ENCODE measurements around the gene MMP24. TPM values are rescaled to one million over a fixed set of nuclear protein-coding genes. Genes with fewer than 3 reads are reported as not detected.

MMP24 gene
- total RNA-seq, 1 experiment from 2014 or later = 8.2 TPM

DNA sequence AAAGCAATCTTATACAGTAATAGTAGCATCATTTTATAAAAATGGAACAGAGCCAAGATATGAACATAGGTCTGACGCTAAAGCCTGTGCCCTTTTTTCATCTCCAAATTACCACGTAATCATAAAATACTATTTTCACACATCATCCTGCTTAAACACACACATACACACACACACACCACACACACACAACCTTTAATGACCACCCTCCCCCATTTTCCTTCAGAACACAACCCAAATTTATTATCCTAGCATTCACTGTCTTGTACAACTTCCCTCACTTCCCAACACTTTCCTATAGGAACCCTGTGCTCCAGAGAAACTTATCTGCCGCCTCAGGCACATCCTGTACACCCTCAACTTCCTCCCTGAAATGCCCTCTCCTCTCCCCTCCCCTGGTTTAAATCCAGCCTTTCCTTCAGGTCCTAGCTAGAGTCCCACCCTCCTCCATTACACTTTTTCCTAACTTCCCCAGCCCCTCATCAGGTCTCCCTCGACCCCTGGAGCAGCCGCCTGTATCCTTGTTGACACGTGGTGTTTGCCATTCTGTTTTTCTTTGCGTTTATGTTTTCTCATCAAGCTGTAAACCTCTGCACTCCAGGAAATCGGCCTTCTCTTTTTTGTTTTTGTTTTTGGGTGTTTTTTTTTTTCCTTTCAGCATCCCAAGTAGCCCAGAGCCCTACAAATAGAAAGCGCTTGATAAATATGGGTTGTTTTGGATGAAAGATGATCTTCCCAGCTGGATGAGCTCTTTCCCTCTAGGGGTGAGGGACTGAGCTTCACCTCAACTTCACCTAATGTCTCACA is 968 bp upstream of the MMP24 start:
- peak overlapping the region; percentile 37 for H3K4me3 Mint-ChIP-seq (ENCODE audit: low read depth, unreplicated experiment)
- H3K36me3 Mint-ChIP-seq (ENCODE audit: insufficient read depth, unreplicated experiment) = peaks cover 4% of the 10 kb centered on the region
- CTCF ChIA-PET = interaction anchor here (0.5 to 1.8 kb wide), 3 partner anchors 79 to 114 kb away, joined by 3 to 4 read pairs (median 4); partner anchors contain the start of gene EDEM2
- BruUV-seq (replicated peaks) = no TSS peak
- H3K27ac Mint-ChIP-seq (ENCODE audit: unreplicated experiment) = no peak overlapping the region
- TF ChIP-seq, protein P1, sequence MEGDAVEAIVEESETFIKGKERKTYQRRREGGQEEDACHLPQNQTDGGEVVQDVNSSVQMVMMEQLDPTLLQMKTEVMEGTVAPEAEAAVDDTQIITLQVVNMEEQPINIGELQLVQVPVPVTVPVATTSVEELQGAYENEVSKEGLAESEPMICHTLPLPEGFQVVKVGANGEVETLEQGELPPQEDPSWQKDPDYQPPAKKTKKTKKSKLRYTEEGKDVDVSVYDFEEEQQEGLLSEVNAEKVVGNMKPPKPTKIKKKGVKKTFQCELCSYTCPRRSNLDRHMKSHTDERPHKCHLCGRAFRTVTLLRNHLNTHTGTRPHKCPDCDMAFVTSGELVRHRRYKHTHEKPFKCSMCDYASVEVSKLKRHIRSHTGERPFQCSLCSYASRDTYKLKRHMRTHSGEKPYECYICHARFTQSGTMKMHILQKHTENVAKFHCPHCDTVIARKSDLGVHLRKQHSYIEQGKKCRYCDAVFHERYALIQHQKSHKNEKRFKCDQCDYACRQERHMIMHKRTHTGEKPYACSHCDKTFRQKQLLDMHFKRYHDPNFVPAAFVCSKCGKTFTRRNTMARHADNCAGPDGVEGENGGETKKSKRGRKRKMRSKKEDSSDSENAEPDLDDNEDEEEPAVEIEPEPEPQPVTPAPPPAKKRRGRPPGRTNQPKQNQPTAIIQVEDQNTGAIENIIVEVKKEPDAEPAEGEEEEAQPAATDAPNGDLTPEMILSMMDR (IDR thresholded peaks at IDR 0.05; ENCODE audit: unreplicated experiment) = no peak
- intact Hi-C loops (cut with micrococcal nuclease; ENCODE audit: unreplicated experiment) = no loop called here
- no peaks in the 10 kb centered on the region for H3K4me1 Mint-ChIP-seq (ENCODE audit: low read depth, unreplicated experiment)
- no peak for DNase-seq
- H3K27me3 Mint-ChIP-seq (ENCODE audit: unreplicated experiment) = peaks cover 66% of the 10 kb centered on the region
- H3K9me3 Mint-ChIP-seq (ENCODE audit: low read depth, unreplicated experiment) = no peaks in the 10 kb centered on the region

DNA sequence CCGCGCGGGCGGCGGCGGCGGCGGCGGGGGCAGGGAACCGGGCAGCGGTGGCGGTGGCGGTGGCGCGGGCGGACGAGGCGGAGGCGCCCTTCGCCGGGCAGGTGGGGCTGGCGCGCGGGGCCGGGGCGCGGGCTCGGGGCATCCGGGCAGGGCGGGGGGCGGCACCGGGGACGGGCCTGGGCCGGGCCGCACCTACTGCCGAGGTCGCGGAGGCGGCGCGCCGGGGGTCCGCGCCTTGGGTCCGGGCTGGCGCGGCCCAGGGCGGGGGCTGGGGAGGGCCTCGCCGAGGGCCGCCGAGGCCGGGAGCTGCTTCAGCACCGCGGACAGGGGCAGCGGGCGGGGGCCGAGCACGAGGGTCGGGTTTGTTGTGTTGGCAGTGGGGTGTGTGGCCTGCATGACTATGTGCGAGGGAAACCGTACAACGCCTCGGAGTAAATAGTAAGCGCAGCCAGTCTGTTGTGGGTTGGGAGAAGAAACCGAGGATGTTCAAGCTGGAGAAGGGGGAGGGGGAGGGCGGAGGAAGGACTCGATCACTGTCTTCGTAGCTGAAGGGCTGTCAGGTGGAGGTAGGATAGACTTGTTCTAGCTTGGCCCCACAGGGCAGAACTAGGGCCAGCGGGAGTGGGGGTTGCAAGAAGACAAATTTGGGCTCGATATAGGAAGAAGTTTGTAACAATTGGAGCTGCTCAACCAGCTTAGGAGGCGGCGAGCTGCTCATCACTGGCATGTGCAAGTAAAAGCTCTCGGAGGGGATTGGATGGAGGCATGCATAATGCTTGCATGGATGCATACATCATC is 593 bp downstream of the MMP24 start:
- Mint-ChIP-seq H3K27ac (ENCODE audit: unreplicated experiment) (no peak overlapping the region), H3K9me3 (ENCODE audit: low read depth, unreplicated experiment) (no peaks in the 10 kb centered on the region), H3K4me1 (ENCODE audit: low read depth, unreplicated experiment) (no peaks in the 10 kb centered on the region), H3K27me3 (ENCODE audit: unreplicated experiment) (peaks cover 66% of the 10 kb centered on the region), H3K36me3 (ENCODE audit: insufficient read depth, unreplicated experiment) (peaks cover 4% of the 10 kb centered on the region), H3K4me3 (ENCODE audit: low read depth, unreplicated experiment) (peak overlapping the region; percentile 41)
- TF ChIP-seq, protein P1 (IDR thresholded peaks at IDR 0.05; ENCODE audit: unreplicated experiment) = no peak
- CTCF ChIA-PET = interaction anchor here (0.5 to 1.8 kb wide), 3 partner anchors 80 to 101 kb away, joined by 3 to 4 read pairs (median 3); partner anchors contain the start of gene EDEM2
- intact Hi-C loops (cut with micrococcal nuclease; ENCODE audit: unreplicated experiment) = no loop called here
- peak; percentile 74 for DNase-seq
- BruUV-seq (replicated peaks) = no TSS peak

DNA sequence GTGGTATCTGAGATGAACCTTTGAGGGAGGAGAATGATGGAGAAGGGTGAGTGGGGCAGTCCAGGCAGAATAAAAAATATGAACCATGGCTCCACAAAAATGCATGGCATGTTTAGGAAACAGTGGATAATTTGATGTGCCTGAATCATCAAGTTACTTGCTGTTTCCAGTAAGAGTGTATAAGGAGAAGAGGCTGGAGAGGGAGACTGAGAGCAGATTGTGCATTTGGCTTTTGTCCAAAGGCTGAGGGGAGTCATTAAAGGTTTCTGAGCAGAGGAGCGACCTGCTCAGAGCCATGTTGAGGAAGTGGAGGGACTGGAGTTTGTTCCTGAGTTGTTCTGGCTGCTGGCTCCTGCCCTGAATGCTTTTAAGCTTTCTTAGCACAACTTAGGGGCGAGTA is 6.1 kb downstream of the MMP24 start:
- Mint-ChIP-seq H3K36me3 (ENCODE audit: insufficient read depth, unreplicated experiment) (no peaks in the 10 kb centered on the region), H3K4me1 (ENCODE audit: low read depth, unreplicated experiment) (no peaks in the 10 kb centered on the region), H3K27me3 (ENCODE audit: unreplicated experiment) (peaks cover 23% of the 10 kb centered on the region), H3K9me3 (ENCODE audit: low read depth, unreplicated experiment) (no peaks in the 10 kb centered on the region), H3K4me3 (ENCODE audit: low read depth, unreplicated experiment) (no peak overlapping the region), H3K27ac (ENCODE audit: unreplicated experiment) (no peak overlapping the region)
- no TSS peak for BruUV-seq (replicated peaks)
- TF ChIP-seq, protein P1 (IDR thresholded peaks at IDR 0.05; ENCODE audit: unreplicated experiment) = no peak
- intact Hi-C loops (cut with micrococcal nuclease; ENCODE audit: unreplicated experiment) = no loop called here
- CTCF ChIA-PET = interaction anchor here (1.8 kb wide), 1 partner anchor 88 kb away, joined by 3 read pairs; no protein-coding TSS in a partner anchor
- DNase-seq = no peak

DNA sequence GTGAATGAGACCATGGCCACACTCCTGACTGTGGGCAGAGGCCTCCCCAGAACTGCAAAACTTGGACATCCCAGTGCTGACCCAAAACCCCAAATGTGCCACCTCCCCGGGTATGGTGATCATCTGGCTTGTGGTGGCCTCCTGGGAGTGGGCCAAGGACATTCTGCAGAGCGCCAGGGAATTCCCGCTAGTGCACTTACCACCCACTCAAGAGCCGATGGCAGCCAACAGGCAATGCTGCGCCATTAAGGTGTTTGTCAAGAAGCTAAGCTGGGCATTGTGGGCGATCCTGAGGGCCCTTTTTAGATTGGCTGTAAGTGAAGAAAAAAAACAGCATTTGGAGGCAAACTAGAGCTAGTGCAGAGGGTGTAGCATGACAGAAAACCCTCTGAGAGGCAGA is 9.4 kb downstream of the MMP24 start:
- H3K27me3 Mint-ChIP-seq (ENCODE audit: unreplicated experiment) = peaks cover 14% of the 10 kb centered on the region

More for the DNA sequence above, 9.4 kb downstream of the MMP24 start:
- DNase-seq = no peak
- no TSS peak for BruUV-seq (replicated peaks)
- H3K4me3 Mint-ChIP-seq (ENCODE audit: low read depth, unreplicated experiment) = no peak overlapping the region
- H3K4me1 Mint-ChIP-seq (ENCODE audit: low read depth, unreplicated experiment) = no peaks in the 10 kb centered on the region
- intact Hi-C loops (cut with micrococcal nuclease; ENCODE audit: unreplicated experiment) = no loop called here
- CTCF ChIA-PET = no interaction called here
- TF ChIP-seq, protein P1 (IDR thresholded peaks at IDR 0.05; ENCODE audit: unreplicated experiment) = no peak
- H3K9me3 Mint-ChIP-seq (ENCODE audit: low read depth, unreplicated experiment) = no peaks in the 10 kb centered on the region
- no peak overlapping the region for H3K27ac Mint-ChIP-seq (ENCODE audit: unreplicated experiment)
- H3K36me3 Mint-ChIP-seq (ENCODE audit: insufficient read depth, unreplicated experiment) = no peaks in the 10 kb centered on the region

Measured in Calu3 (cell line).